Kidney (tissue), 14 donors: Measurements from ENCODE around the gene MRPL23. TPM values are rescaled to one million over a fixed set of nuclear protein-coding genes. Genes with fewer than 3 reads are reported as not detected.

Source experiments
- DNase-seq, 5 donors: peaks; one replicate each; pipeline ENCODE4 v3.0.0-alpha.2; 2013 to 2020
- FAIRE-seq: peaks from 2 replicates; lab custom pipeline; 2012; peaks lifted over from hg19 to GRCh38; lab: Jason Lieb, UNC
- H3K27ac ChIP-seq, 2 donors: one replicate each; pipeline ENCODE4 v1.7.0; 2013; ENCODE audit warnings: low read depth in 2 of 2, low read length in 2 of 2, inconsistent platforms in 1 of 2
- H3K27me3 ChIP-seq: one replicate; pipeline ENCODE4 v1.7.1; 2013; ENCODE audit warnings: low read length, inconsistent platforms; ENCODE audit not compliant: control insufficient read depth, insufficient read depth
- H3K36me3 ChIP-seq, 3 donors: one replicate each; pipeline versions ENCODE4 v1.7.0 to v1.7.1; 2013; ENCODE audit warnings: low read length in 3 of 3, control low read depth in 1 of 3, inconsistent platforms in 1 of 3; ENCODE audit not compliant: insufficient read depth in 3 of 3, control insufficient read depth in 2 of 3
- H3K4me1 ChIP-seq, 3 donors: one replicate each; pipeline versions ENCODE4 v1.7.0 to v1.7.1; 2013; ENCODE audit warnings: low read length in 3 of 3, inconsistent platforms in 1 of 3, low read depth in 1 of 3; ENCODE audit not compliant: control insufficient read depth in 2 of 3, insufficient read depth in 2 of 3
- H3K4me3 ChIP-seq, 3 donors: one replicate each; pipeline versions ENCODE4 v1.7.0 to v1.8.1; 2013; ENCODE audit warnings: low read length in 3 of 3, control low read depth in 1 of 3, inconsistent platforms in 1 of 3
- H3K9ac ChIP-seq, 3 donors: one replicate each; pipeline versions ENCODE4 v1.7.0 to v1.7.1; 2013; ENCODE audit warnings: low read length in 3 of 3, control low read depth in 1 of 3, inconsistent platforms in 1 of 3
- H3K9me3 ChIP-seq, 3 donors: one replicate each; pipeline versions ENCODE4 v1.7.0 to v1.7.1; 2013; ENCODE audit warnings: low read length in 3 of 3, control low read depth in 1 of 3, inconsistent platforms in 1 of 3; ENCODE audit not compliant: control insufficient read depth in 2 of 3, insufficient read depth in 1 of 3
- CTCF ChIP-seq: IDR thresholded peaks from 3 replicates; pipeline ENCODE4 v1.5.1; 2012; ENCODE audit warnings: mild to moderate bottlenecking, moderate library complexity, borderline replicate concordance; ENCODE audit not compliant: insufficient read depth; ENCODE audit errors: extremely low read depth
- intact Hi-C: fragments of 100-400 bp; cut with DNase I; formaldehyde crosslinking; loops from one replicate; pipeline ENCODE4 v1.11.1; 2022
- polyA plus RNA-seq: library from polyadenylated mRNA; stranded (reverse); fragments of 350-450 nt; fragmentation: Illumina TruSeq; extraction: RNeasy Lipid Tissue Mini Kit (QIAGEN cat#74804); gene quantifications from one replicate; pipeline ENCODE4 v1.2.3, GENCODE V29; 2014; ENCODE audit warnings: low read depth, low replicate concordance; ENCODE audit not compliant: insufficient read depth
- total RNA-seq: library from RNA; stranded (reverse); fragmentation: NEBNext Ultra II Directional; extraction: Animal tissue kit (Norgen Biotek cat#: 25700); gene quantifications from one replicate; pipeline ENCODE4 v1.2.1, GENCODE V29; 2021
- donor health status: control.
- donor health status: control.
- donor health status: control.
- donor health status: control.
- donor health status: control.
- donor health status: DM: yes; HTN: yes; CAD: no.
- donor health status: Normal renal cell carcinoma (clear cell type).

Gene MRPL23
- total and polyA plus RNA-seq, 2 donors from 2014 or later = 45.9 to 183 TPM

DNA sequence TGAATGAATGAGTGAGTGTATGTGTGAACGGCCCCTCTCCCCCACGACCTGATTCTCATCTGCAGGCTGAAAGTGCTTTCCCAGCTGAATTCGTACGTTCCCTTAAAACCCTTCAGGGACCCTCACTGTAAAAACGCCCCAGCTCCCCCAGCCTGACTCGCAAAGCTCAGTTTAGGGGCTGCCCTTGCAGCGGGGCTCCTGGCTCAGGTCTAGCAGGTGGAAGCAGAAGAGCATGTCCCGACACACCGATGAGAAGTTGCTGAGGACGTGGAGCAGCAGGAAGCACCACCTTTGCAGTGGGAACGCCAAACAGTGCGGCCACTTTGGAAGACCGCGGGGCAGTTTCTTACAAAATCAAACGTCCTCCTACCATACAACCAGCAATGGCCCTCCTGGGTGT lies 3.6 kb upstream of the MRPL23 start:
- no peak for TF ChIP-seq CTCF
- Histone ChIP-seq H3K4me1 (no peaks in the 10 kb centered on the region), H3K4me3 (no peak overlapping the region), H3K27me3 (no peaks in the 10 kb centered on the region), H3K27ac (no peak overlapping the region), H3K9me3 (no peaks in the 10 kb centered on the region), H3K36me3 (no peaks in the 10 kb centered on the region), H3K9ac (no peak overlapping the region)
- FAIRE-seq (no peak), DNase-seq (peak in 1 of 5 donors; percentile 32)
- intact Hi-C loops = no loop called here

DNA sequence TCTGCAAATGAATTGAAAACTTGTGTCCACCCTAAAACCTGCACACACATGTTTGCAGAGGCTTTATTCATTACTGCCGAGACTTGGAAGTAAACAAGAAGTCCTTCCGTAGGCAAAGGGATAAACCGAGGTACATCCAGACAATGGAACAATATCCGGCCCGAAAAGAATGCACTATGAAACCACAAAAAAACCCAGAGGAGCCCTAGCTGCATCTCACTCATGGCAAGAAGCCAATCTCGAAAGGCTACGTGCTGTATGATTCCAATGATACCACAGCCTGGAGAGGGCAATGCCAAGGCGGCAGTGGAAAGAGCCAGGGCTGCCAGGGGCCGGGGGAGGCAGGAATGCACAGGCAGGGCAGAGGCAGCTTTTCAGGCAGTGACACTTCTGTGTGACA lies 3.2 kb upstream of the MRPL23 start:
- no peak overlapping the region for H3K27ac ChIP-seq
- H3K36me3 ChIP-seq = no peaks in the 10 kb centered on the region
- no peak overlapping the region for H3K4me3 ChIP-seq
- FAIRE-seq (no peak), DNase-seq (peak in 1 of 5 donors; percentile 38)
- no peak for TF ChIP-seq CTCF
- no peaks in the 10 kb centered on the region for H3K9me3 ChIP-seq
- H3K9ac ChIP-seq = no peak overlapping the region
- no peaks in the 10 kb centered on the region for H3K27me3 ChIP-seq
- intact Hi-C loops = no loop called here
- no peaks in the 10 kb centered on the region for H3K4me1 ChIP-seq

DNA sequence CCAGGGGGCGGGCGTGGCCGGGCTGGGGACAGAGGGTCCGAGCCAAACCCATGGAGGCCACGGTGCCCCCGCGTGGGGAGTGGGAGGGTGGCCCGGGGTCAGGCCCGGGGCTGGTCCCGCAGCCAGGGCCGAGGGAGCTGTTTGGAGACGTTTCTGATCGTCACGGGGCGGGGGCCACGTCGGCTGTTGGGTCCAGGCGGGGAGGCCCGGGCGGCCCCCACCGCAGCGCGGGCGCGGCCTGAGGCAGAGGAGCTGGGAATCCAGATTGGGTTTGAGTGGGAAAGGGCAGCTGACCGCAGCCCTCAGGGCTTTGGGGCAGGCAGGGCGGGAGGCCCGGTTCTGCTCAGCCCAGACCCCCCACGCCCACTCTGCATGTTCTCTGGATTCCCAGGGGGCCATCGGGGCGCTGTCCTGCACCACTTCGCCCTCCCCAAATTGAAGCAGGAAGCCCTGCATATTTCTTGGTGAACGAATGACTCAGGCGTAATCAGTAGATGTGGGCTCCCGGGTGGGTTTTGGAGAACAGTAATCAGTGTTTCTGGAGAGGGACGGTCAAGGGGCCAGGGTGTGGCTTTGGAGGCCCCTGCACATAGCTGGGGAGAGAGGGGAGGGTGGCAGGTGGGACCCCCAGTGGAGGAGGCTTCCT lies 583 bp downstream of the MRPL23 start:
- TF ChIP-seq CTCF = no peak
- Histone ChIP-seq H3K4me1 (no peaks in the 10 kb centered on the region), H3K9ac (no peak overlapping the region), H3K9me3 (no peaks in the 10 kb centered on the region), H3K27me3 (no peaks in the 10 kb centered on the region), H3K36me3 (no peaks in the 10 kb centered on the region), H3K27ac (no peak overlapping the region), H3K4me3 (no peak overlapping the region)
- intact Hi-C loops = no loop called here
- DNase-seq = no peak
- no peak for FAIRE-seq

DNA sequence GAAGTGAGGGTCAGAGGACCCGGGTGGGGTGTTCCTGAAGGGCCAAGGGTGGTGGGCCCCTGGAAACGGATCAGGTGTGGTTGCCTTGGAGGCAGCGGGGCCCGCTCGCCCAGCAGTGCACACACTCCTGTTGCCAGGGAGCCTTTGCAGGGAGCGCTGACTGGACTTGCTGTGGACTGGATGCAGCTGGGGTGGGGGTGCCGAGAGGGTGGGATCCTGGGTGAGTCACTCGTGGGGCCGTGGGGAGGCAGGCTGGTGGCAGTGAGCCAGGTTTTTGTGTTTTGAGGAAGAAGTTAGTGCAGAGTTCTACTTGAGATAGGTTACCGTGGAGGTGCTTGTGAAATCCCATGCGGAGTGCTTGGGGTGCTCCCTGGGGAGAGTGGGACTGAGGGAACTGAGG lies 1.3 kb downstream of the MRPL23 start:
- DNase-seq (no peak), FAIRE-seq (no peak)
- no peak for TF ChIP-seq CTCF
- intact Hi-C loops = no loop called here
- Histone ChIP-seq H3K36me3 (no peaks in the 10 kb centered on the region), H3K9me3 (no peaks in the 10 kb centered on the region), H3K27me3 (no peaks in the 10 kb centered on the region), H3K27ac (no peak overlapping the region), H3K4me3 (no peak overlapping the region), H3K9ac (no peak overlapping the region), H3K4me1 (no peaks in the 10 kb centered on the region)
